Measurements from ENCODE around the gene OVCH2. TPM values are rescaled to one million over a fixed set of nuclear protein-coding genes. Genes with fewer than 3 reads are reported as not detected.

Gene OVCH2
- polyA plus RNA-seq, 1 experiment = 0.10 TPM

DNA sequence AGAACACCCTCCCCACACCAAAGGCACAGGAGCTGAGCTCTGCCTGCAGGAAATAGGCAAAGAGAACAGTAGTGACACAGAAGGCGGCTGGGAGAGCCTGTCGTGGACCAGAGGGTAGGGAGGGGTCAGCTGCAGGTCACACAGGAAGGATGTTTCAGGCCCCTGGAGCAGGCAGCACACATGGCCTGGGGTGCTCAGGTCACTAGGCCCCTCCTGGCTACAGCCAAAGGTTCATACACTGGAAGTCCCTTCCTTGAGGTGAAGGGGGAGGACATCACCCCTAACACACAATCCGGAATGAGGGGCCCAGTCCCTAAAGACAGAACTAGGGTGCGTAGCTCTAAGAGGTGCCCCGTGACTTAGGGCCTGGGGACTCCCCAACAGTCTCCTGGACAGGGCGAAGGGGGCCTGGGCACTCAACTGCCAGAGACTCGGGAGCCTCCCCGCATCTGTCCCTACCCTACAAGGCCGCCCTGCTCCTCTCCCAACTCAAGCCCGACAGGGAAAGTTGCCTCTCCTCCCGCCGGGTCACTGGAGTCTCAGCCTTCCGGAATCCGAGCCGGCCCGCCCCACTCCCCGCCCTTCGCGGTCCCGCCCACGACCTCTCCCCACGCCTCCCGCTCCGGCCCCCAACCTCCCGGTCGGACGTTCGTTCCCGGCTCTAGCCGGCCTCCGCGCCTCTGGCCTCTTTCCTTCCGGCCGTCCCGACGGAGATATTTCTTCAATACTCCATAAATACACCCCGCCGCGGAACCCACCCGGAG is 33.1 kb downstream of the OVCH2 start, which contains the start of gene CYB5R2:
TSS of gene CYB5R2 (minus strand) at position 541 of the 764 bp plus-strand sequence. CDS start 675 bp downstream, outside the sequence.
- peak within 1 kb of the TSS; percentile 51 for H3K4me3 ChIP-seq (ENCODE audit: low read depth, low read length)
- DNase-seq (ENCODE audit: low read depth, low spot score) = no peak
- H3K9me3 ChIP-seq (ENCODE audit: control insufficient read depth, insufficient read depth, low read length) = no peaks in the 10 kb centered on the region; the same call in 1 of the 2 replicates
- no peak within 1 kb of the TSS for H3K27ac ChIP-seq (ENCODE audit: low read depth, low read length)
- ChIA-PET CTCF (interaction anchor here (0.6 to 2.8 kb wide), 3 partner anchors 8 to 101 kb away, joined by 4 to 15 read pairs (median 6); no protein-coding TSS in a partner anchor), POLR2A (no interaction called here)
- TF ChIP-seq, protein P1, sequence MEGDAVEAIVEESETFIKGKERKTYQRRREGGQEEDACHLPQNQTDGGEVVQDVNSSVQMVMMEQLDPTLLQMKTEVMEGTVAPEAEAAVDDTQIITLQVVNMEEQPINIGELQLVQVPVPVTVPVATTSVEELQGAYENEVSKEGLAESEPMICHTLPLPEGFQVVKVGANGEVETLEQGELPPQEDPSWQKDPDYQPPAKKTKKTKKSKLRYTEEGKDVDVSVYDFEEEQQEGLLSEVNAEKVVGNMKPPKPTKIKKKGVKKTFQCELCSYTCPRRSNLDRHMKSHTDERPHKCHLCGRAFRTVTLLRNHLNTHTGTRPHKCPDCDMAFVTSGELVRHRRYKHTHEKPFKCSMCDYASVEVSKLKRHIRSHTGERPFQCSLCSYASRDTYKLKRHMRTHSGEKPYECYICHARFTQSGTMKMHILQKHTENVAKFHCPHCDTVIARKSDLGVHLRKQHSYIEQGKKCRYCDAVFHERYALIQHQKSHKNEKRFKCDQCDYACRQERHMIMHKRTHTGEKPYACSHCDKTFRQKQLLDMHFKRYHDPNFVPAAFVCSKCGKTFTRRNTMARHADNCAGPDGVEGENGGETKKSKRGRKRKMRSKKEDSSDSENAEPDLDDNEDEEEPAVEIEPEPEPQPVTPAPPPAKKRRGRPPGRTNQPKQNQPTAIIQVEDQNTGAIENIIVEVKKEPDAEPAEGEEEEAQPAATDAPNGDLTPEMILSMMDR (IDR thresholded peaks at IDR 0.05; ENCODE audit: low read depth, low read length) = no peak
- peaks cover 20% of the 10 kb centered on the region for H3K27me3 ChIP-seq (ENCODE audit: control insufficient read depth, insufficient read depth, low read length)

DNA sequence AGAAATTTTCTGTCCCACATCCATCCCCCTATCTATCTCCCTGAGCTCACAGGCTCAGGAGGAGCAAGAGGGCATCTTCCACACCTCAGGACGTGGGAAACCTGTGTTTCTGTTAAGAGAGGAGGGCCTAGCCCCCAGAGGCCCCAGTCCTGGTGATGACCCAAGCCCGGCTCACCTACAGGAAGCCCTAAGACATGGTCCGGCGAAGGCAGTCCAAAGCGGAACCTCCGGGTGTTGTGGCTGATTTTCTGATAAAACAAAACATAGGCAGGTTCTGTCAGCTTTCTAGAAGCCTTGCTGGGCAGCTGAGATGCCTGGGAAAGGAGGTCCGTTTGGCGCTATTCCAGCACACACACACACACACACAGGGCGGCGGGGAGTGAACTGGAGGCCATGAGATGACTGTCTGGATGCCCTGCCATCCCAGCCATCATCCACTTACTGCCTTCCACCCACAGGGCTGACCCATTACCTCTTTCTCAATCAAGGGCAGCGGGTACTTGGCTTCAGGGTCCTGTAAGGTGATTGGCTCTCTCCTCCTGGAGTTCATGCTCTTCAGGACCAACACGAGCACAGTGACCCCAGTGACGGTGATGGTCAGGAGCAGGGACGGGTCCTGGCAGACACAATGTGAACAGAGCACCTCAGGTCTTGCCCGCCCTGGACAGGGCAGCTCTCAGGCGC is 33.9 kb downstream of the OVCH2 start:
- Histone ChIP-seq H3K27me3 (ENCODE audit: control insufficient read depth, insufficient read depth, low read length) (peaks cover 20% of the 10 kb centered on the region), H3K9me3 (ENCODE audit: control insufficient read depth, insufficient read depth, low read length) (no peaks in the 10 kb centered on the region; the same call in 1 of the 2 replicates), H3K27ac (ENCODE audit: low read depth, low read length) (no peak overlapping the region), H3K4me3 (ENCODE audit: low read depth, low read length) (no peak overlapping the region)
- POLR2A ChIA-PET = no interaction called here
- TF ChIP-seq, protein P1 (IDR thresholded peaks at IDR 0.05; ENCODE audit: low read depth, low read length) = no peak
- DNase-seq (ENCODE audit: low read depth, low spot score) = no peak
- CTCF ChIA-PET = interaction anchor here (1.2 to 2.8 kb wide), 3 partner anchors 15 to 101 kb away, joined by 3 to 15 read pairs (median 6); no protein-coding TSS in a partner anchor

DNA sequence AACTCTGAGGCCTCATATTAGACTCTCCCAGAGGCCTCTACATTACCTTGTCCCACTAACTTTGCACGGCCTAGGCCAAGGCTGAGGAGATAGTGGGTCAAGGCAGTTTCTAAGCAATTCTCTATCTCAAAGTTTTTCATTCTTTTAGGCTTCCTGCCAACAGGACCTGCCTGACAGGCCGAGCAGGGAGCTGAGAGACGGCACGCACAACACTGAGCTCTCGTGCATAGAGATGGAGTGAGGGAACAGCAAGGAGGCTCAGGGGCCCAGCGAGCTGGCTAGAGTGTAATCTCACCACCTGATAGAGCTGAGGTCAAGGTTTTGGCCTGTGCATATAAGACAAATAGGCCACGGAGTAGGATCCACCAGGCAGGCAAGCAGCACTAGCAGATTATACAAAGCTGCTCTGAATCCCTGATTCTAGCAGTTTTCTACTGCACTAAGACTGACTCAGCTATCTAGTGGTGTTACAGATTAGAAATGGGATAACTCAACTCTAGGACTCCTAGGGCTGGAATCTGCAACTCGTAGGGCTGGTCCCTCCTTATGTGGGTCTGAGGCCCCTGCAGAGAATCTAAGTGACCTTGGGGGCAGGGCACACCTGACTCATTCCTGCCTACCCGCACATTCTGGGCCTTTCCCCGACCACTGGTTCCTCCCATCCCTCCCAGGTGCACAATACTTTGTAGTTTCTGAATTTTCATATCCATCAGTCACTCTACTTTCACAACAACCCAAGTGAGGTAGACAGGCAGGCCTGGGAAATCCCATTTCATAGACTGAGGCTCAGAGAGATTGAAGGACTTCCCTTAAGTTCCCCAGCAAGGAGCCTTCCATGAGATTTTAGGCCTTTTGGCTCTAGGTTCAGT is 34.7 kb downstream of the OVCH2 start:
- Histone ChIP-seq H3K9me3 (ENCODE audit: control insufficient read depth, insufficient read depth, low read length) (no peaks in the 10 kb centered on the region; the same call in 1 of the 2 replicates), H3K27ac (ENCODE audit: low read depth, low read length) (no peak overlapping the region), H3K4me3 (ENCODE audit: low read depth, low read length) (no peak overlapping the region), H3K27me3 (ENCODE audit: control insufficient read depth, insufficient read depth, low read length) (peaks cover 20% of the 10 kb centered on the region)
- POLR2A ChIA-PET = no interaction called here
- no peak for DNase-seq (ENCODE audit: low read depth, low spot score)
- CTCF ChIA-PET = interaction anchor here (1.2 to 2.8 kb wide), 2 partner anchors 16 to 100 kb away, joined by 3 to 15 read pairs; no protein-coding TSS in a partner anchor
- TF ChIP-seq, protein P1 (IDR thresholded peaks at IDR 0.05; ENCODE audit: low read depth, low read length) = no peak

DNA sequence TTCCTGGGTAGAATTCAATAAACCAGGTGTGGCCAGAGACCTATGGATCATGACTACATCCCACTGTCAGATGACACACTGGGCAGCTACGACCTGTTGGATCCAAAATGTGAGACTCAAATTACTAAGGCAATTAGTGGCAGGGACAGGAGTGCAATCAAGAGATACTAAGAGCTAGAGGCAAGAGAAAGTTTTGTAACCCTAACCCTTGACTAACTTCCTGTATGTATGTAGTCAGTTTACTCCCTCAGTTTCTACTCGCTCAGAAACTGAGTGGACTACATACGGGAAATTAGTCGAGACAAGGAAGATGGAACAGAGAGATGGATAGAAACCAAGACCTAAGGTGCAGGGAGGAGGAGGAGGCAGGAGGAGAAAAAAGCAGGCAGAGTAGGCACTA is 35.6 kb downstream of the OVCH2 start:
- no peak for DNase-seq (ENCODE audit: low read depth, low spot score)
- TF ChIP-seq, protein P1 (IDR thresholded peaks at IDR 0.05; ENCODE audit: low read depth, low read length) = no peak
- Histone ChIP-seq H3K4me3 (ENCODE audit: low read depth, low read length) (no peak overlapping the region), H3K9me3 (ENCODE audit: control insufficient read depth, insufficient read depth, low read length) (no peaks in the 10 kb centered on the region; the same call in 1 of the 2 replicates), H3K27me3 (ENCODE audit: control insufficient read depth, insufficient read depth, low read length) (peaks cover 17% of the 10 kb centered on the region), H3K27ac (ENCODE audit: low read depth, low read length) (no peak overlapping the region)
- POLR2A ChIA-PET = no interaction called here
- CTCF ChIA-PET = interaction anchor here (2.8 kb wide), 1 partner anchor 99 kb away, joined by 15 read pairs; no protein-coding TSS in a partner anchor

Measured in AG04450 (cell line).